GM13976 (cell line): ENCODE results near the gene GJB3.

Experiments used
- DNase-seq: peaks from one replicate; pipeline ENCODE4 v3.0.0; 2012; ENCODE audit warnings: low spot score
- in situ Hi-C: fragments of 300-500 bp; cut with MboI; formaldehyde crosslinking; loops from one replicate; pipeline ENCODE4 v1.12.0; 2022; ENCODE audit warnings: low sequenced_read_pairs, mixed read lengths, inconsistent platforms; ENCODE audit not compliant: unreplicated experiment
- TF ChIP-seq, protein P1 (sequence below): IDR thresholded peaks from 2 replicates; pipeline ENCODE4 v1.5.1; 2012; ENCODE audit warnings: borderline replicate concordance, mild to moderate bottlenecking; ENCODE audit not compliant: insufficient read depth; ENCODE audit errors: extremely low read depth, missing control alignments, control extremely low read depth

The GJB3 gene

GRCh38 chr1:34777519-34778321 is 3.3 kb upstream of the GJB3 start:
- in situ Hi-C loops = no loop called here
- TF ChIP-seq, protein P1, sequence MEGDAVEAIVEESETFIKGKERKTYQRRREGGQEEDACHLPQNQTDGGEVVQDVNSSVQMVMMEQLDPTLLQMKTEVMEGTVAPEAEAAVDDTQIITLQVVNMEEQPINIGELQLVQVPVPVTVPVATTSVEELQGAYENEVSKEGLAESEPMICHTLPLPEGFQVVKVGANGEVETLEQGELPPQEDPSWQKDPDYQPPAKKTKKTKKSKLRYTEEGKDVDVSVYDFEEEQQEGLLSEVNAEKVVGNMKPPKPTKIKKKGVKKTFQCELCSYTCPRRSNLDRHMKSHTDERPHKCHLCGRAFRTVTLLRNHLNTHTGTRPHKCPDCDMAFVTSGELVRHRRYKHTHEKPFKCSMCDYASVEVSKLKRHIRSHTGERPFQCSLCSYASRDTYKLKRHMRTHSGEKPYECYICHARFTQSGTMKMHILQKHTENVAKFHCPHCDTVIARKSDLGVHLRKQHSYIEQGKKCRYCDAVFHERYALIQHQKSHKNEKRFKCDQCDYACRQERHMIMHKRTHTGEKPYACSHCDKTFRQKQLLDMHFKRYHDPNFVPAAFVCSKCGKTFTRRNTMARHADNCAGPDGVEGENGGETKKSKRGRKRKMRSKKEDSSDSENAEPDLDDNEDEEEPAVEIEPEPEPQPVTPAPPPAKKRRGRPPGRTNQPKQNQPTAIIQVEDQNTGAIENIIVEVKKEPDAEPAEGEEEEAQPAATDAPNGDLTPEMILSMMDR = no peak
- DNase-seq = no peak

GRCh38 chr1:34778381-34778780 is 2.6 kb upstream of the GJB3 start:
- TF ChIP-seq, protein P1 = no peak
- in situ Hi-C loops = no loop called here
- DNase-seq = no peak

DNA sequence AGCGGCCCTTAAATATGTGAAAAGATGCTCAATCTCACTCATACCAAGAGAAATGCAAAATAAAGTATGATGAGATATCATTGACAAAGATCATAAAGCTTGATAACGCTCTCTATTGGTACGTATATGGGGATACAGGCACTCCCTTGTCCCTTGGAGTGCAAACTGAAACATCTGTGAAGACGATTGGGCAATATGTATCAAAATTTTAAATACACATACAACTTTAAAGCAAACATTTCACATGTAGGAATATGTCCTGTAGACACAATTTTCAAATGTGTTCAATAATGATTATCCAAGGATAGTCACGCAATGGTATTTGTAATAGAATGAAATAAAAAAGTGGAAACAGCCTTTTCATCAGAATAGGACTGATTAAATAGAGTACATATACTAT is 2.0 kb upstream of the GJB3 start:
- DNase-seq = no peak
- TF ChIP-seq, protein P1 = no peak
- in situ Hi-C loops = no loop called here

DNA sequence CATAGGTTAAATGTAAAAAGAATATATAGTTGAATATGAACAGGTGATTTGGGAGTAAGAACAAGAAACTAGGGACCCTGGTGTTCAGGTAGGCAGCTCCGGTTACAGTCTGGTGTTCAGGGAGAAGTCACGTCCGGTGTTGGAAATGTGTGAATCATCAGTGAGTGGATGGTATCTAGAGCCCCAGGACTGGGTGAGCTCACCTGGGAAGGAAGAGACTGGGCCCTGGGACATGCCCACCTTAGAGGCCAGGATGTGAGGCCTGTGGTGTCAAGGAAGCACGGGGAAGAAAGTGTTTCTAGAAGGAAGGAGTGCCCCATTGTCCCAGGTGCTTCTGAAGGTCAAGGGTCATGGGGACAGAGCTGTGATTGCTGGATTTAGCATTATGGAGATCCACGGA is 1.5 kb upstream of the GJB3 start:
- no peak for DNase-seq
- in situ Hi-C loops = no loop called here
- TF ChIP-seq, protein P1 = no peak

DNA sequence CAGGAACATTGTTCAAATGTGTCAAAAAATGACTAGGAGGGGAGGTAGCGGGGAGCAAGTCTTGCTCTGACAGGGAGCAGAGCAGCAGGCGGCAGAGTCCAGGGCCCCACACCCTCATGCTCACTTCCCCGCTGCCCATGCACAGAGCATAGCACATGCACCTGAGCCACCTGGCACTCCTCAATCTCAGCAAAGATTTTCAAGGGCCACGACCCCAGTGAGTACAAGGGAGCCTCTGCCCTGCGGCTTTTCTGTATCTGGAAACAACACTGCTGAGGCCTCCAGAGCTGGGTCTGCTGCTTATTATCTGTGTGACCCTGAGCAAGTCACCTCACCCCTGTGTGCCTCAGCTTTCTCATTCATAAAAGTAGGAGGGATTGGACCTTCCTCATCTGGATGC is 1.1 kb upstream of the GJB3 start:
- in situ Hi-C loops = no loop called here
- TF ChIP-seq, protein P1 = no peak
- DNase-seq = no peak

GRCh38 chr1:34780528-34780927 is 486 bp upstream of the GJB3 start:
- in situ Hi-C loops = no loop called here
- TF ChIP-seq, protein P1 = no peak

More at GRCh38 chr1:34780528-34780927, 486 bp upstream of the GJB3 start:
- no peak for DNase-seq
